GM19238 (cell line): Measurements from ENCODE around the gene FAM89B.

Experiments used
- DNase-seq: peaks from one replicate; pipeline ENCODE4 v3.0.0; 2011; ENCODE audit warnings: low spot score; ENCODE audit not compliant: insufficient read length

FAM89B gene

DNA sequence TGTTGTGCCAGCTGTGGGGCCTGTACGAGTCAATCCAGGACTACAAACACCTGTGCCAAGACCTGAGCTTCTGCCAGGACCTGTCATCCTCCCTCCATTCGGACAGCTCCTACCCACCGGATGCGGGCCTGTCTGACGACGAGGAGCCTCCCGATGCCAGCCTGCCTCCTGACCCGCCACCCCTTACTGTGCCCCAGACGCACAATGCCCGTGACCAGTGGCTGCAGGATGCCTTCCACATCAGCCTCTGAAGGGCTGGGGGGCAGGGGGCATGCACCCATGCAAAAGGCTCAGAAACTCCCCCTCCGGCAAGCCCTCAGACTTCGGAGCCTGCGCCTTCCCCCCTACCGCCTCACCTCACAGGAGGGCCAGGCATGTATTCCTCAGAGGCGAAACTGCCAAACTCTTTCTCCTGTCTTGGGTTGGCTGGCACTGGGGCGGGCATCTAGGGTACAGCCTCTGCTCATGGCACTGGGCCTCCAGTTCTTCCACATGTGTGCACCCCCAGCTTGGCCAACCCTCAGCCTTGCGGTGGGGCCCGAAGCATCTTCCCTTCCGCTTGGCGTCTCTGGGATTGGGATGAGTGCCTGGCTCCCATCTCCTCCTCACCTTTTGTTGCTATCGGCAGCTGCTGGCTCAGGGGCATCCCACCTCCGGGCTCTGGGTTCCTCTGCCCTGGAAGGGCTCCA, 1.2 kb downstream of the FAM89B start:
- DNase-seq = no peak

DNA sequence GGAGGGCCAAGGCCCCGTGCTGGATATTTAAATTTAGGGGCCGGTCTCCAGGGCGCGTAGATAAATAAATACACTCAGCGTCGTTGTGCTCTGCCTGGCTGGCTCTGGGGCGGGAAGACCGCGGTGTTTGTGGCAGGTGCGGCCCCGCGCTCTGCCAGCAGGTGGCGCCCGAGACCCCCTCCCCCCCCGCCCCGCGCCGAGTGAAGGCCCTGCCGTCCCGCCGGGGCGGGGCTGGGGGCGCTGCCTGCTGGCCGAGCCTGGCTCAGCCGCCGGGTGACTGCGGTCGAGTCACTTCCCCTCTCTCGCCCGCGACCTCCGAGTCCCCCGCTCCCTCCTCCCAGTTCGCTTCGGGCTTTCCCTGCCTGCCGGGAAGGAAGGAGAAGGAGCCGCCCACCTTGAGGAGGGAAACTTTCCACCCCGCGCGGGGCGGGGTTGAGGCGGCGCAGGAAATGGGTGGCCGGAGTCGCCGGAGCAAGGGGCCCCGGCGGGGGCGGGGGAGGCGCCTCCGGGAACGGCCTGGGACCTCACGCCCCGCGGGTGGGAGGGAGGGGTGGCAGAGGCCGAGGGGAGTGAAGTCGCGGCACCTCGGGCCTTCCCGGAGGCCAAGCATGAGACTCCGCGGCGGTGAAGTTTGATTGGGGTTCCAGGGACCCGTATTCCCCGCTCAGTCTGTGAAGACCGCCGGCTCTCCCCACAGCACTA, 1.9 kb downstream of the FAM89B start:
- DNase-seq = peak; percentile 98

DNA sequence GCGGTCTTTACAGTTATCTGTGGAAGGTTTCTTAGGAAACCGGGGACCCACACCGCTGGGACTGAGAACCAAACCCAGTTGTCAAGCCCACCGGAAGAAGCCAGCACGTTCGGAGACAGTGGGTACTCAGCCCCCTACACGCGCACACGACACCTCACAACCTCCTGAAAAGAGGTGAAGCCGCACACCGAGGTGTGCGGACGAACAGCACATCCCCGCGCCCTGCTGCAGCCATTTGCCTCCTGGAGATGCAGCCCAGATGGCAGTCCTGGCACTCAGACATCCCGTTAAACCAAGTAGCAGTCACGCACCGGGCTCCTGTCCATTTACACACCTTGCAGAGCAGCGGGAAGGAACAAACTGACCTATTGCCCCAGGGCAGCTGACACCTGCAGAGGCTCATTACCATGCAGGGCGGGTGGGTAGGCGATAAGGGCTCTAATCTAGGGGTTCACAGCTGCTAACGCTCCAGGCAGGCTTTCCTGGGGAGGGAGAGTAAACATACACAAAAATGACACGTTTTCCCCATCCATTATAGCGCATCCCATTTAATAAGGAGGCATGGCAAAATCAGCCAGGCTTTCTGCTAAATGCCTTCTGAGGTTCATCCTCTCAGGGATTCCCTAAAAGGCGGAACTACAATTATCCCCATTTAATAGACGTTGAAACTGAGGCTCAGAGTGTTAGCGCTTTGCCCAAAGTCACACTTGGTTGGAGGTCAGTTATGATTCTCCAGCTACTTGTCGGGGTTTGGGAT, 2.7 kb downstream of the FAM89B start:
- no peak for DNase-seq

DNA sequence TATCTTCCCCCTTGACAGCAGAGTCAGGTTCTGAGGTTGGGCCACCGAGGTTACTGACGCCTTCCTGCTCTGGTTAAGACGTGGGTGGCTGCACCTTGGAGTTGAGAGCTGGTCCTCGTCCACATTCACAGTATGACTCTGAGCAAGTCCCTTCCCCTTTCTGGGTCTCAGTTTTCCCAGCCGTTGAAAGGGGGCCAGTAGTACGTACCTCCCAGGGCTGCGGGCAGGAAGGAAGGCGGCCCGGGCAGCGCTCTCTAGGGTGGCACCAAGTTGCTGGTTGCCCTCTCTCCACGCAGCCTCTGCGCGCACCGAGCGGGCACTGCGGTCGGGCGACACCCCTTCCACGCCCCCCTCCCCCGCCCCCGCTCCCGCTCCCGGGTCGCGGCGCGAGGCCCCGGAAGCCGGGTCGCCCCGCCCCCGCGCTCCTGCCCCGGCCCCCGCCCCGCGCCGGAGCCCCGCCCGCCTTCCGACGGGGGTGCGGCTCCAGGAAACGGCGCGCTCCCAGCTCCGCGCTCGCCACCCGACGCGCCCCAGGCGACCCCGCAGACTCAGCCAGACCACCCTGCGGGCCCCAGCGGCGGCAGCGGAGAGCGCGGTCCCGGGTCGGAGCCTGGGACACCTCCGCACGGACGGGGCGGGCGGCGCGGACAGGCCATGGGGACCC, 3.4 kb downstream of the FAM89B start, which contains the start of gene EHBP1L1:
TSS of gene EHBP1L1 (plus strand) at position 486 of the 664 bp plus-strand sequence. CDS start 250 bp downstream, outside the sequence.
- DNase-seq = peak; percentile 92

GRCh38 chr11:65576232-65576866, 4.0 kb downstream of the FAM89B start:
- DNase-seq = no peak

DNA sequence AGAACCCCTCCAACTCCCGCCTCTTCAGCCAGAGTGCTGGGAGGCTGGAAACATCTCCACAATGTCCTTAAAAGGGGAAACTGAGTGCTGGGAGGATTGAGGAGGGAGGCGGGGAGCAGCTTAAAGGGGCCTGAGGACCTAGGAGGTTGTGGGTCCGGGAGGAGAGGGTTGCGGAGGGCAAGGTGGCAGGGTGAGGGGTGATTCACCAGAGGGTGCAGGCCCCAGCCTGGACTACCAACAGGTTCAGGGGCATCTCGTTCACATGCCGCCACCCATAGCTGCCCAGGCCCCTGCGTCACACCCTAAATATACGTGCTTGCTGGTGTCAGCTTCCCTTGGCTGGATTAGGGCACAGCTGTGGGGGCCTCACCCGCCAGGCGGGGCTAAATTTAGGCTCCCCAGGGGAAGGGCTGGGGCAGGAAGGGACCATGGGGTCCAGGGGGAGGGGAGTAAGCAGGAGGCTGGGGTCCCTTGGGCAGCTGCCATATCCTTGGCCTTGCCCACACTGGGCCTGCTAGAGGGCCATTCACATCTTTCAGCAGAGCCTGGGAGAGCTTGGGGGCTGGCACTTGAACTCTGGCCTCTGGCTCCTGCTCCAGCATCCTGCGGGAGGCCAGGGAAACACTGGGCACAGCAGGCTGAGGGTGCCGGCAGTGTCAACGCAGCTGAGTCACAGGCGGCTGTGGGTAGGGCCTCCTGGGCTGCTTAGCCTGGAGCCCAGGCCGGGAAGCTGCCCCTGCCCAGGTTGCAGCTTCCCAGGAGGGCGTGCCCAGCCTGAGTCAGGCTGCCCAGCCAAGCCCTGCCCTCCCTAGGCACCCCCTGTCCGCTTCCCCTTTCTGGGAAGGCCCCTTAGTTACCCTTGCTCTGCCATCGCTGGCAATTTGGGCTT, 4.8 kb downstream of the FAM89B start:
- DNase-seq = no peak

GRCh38 chr11:65577756-65578109, 5.4 kb downstream of the FAM89B start:
- no peak for DNase-seq

DNA sequence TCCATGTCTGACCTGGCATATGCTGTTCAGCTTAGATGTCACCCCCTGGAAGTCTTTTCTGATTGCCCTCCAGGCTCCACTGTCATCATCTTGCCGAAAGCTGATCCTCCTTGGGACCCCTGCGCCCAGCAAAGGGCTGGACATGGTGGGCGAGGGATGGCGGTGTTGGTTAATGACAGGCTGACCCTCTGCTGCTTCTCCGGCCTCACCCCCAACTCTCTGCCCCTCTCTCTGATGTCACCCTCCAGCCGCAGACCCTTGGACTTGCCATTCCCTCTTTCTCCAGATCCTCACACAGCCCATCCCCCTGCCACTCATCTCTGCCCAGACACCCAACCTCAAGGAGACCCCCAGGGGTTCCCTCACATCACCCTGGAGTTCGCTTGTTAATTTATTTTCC, 5.8 kb downstream of the FAM89B start:
- DNase-seq = no peak

DNA sequence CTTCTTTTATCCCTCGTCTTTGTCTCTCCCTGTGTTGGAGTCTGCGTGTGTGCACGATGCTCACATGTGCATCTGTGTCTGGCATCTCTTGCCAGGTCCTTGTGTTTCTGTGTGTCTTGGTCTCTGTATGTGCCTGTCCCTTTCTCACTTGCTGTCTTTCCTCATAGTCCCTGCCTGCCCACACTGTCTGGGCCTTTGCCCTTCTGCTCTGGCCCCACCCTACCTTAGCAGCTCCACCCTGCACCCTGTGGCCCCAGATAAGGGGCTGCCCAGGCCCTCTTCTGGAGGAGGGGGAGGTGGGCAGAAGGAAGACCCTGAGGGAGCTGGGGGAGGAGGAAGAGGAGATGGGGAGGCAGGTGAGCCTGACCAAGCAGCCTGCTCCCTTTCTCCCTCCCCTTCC, 6.3 kb downstream of the FAM89B start:
- no peak for DNase-seq

DNA sequence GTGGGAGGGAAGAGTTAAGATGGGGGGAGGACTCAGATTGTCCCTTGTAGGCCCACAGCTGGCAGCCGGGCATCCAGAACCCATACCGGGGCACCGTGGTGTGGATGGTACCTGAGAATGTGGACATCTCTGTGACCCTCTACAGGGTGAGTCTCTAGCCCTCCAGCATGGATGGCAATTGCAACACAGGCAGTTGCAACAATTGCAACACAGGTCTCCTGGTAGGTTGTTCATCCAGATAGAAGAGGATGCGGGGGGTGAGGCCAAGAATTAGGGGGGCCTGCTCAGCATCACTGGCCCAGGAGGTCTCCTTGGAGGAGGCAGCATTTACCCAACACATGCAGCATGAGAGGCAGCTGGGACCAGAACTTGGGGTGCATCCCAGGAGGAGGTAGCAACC, 7.0 kb downstream of the FAM89B start:
- DNase-seq = no peak

DNA sequence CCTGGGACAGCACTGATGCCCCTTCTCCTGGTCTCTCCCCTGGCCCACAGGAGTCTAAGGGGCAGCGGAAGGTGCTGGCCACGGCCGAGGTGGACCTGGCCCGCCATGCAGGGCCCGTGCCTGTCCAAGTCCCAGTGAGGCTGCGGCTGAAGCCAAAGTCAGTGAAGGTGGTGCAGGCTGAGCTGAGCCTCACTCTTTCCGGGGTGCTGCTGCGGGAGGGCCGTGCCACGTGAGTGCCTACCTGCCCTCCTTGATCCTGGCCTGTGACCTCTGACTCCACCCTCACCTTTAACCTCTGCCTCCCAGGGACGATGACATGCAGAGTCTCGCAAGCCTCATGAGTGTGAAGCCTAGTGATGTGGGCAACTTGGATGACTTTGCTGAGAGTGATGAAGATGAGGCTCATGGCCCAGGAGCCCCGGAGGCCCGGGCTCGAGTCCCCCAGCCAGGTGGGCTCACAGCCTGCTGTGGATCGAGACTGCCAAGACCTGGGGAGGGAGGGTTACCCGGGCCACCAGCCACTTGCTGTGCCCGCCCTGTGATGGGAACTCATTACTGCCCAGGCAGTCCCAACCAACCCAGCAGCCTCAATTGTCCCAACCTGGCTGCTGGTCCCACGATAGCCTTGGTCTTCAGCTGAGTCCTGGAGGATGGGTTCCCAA, 7.8 kb downstream of the FAM89B start:
- no peak for DNase-seq

DNA sequence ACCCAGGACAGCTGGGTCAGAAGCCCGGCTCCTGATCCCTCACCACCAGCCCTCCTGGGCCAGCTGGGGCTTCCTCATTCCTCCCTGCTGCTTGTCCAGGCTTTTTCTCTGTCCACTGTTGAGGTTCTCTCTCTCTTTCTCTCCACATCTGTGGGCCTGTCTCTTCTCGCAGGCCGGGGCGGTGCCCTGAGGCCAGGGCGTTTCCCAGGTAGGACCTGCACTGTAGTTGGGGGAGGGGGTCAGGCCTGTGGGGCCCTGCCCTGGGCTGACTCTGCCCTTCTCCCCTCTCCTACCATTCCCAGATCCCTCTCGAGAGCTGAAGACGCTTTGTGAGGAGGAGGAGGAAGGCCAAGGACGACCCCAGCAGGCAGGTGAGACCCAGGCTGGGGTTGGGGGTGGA, 8.4 kb downstream of the FAM89B start:
- no peak for DNase-seq

GRCh38 chr11:65581928-65582327, 9.6 kb downstream of the FAM89B start:
- DNase-seq = no peak

GRCh38 chr11:65583589-65583988, 11.3 kb downstream of the FAM89B start:
- no peak for DNase-seq

- no peak for DNase-seq
Measured at GRCh38 chr11:65584106-65584505, 11.8 kb downstream of the FAM89B start.

- DNase-seq = no peak
Measured at GRCh38 chr11:65584723-65585171, 12.4 kb downstream of the FAM89B start.

- DNase-seq = no peak
Measured at GRCh38 chr11:65585396-65586246, 13.3 kb downstream of the FAM89B start.

DNA sequence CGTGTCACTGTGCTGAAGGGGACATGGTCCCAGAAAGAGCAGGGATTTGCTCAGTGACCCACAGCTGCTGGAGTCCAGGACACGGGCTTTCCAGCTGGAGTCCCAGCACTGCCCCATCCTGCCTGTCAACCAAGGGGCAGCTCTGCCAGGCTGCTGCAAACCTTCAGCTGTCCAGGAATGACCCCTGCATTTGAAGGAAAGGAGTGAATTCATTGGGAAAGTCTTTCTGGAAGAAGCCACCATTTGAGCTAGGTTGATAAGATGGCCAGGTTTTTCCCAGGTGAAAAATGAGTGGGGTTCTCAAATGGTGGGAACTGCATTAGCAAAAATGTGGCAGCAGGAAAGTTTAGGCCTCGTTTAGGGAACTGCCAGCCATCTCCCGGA, 13.9 kb downstream of the FAM89B start:
- no peak for DNase-seq

- no peak for DNase-seq
Measured at GRCh38 chr11:65586676-65587075, 14.3 kb downstream of the FAM89B start.
